Lower leg skin (tissue), 4 donors: ENCODE data around the gene KBTBD4. TPM values are rescaled to one million over a fixed set of nuclear protein-coding genes. Genes with fewer than 3 reads are reported as not detected.

ENCODE experiments used
- DNase-seq, 2 donors: peaks; one replicate each; pipeline ENCODE4 v3.0.0-alpha.2; 2019; ENCODE audit warnings: low spot score in 2 of 2
- H3K4me3 ChIP-seq: fragments of 200-600 bp; sonication (generic); 2 replicates; pipeline ENCODE4 v1.5.1; 2017; ENCODE audit warnings: mild to moderate bottlenecking, low read depth; ENCODE audit not compliant: poor library complexity, severe bottlenecking
- CTCF ChIP-seq, 3 donors: fragments of 450-650 bp; IDR thresholded peaks; one replicate each; pipeline ENCODE4 v1.5.1; 2016; ENCODE audit warnings: antibody characterized with exemption in 3 of 3, mild to moderate bottlenecking in 3 of 3, moderate library complexity in 2 of 3
- POLR2A ChIP-seq, 2 donors: fragments of 450-650 bp; IDR thresholded peaks; one replicate each; pipeline ENCODE4 v1.6.1; 2016 to 2017; ENCODE audit warnings: antibody characterized with exemption in 2 of 2, mild to moderate bottlenecking in 1 of 2, moderate library complexity in 1 of 2
- WGBS, 2 donors: methylation state at CpG; one replicate each; pipeline ENCODE4 v1.1.5; 2018; 5-methylcytosine and 5-hydroxymethylcytosine counted together
- intact Hi-C: fragments of 100-400 bp; cut with DNase I; formaldehyde crosslinking; loops from one replicate; pipeline ENCODE4 v1.15.0; 2023; ENCODE audit warnings: low total_unique reads
- total RNA-seq, 4 donors: library from RNA; depleted of rRNA; stranded (reverse); fragments of >200 nt; gene quantifications; one replicate each; pipeline ENCODE4 v1.1.0, GENCODE V29; 2016

KBTBD4 gene
- total RNA-seq, 4 donors from 2014 or later = 19.4 to 28.6 (median 24.9) TPM

- TF ChIP-seq POLR2A (IDR thresholded peaks at IDR 0.05) = no peak
- no peak for TF ChIP-seq CTCF (IDR thresholded peaks at IDR 0.05)
- no peak for DNase-seq
- intact Hi-C loops = no loop called here
- H3K4me3 ChIP-seq = no peak overlapping the region
- WGBS, 2 donors = 73 to 76% methylated on average over 63 to 110 of the region's 122 CpGs
Observed at GRCh38 chr11:47589977-47590861, 11.4 kb upstream of the KBTBD4 start.

GRCh38 chr11:47589584-47589976 lies 10.8 kb upstream of the KBTBD4 start:
- TF ChIP-seq POLR2A (IDR thresholded peaks at IDR 0.05) = no peak
- TF ChIP-seq CTCF (IDR thresholded peaks at IDR 0.05) = no peak
- no peak for DNase-seq
- WGBS, 2 donors = 64 to 67% methylated on average over 26 to 42 of the region's 51 CpGs
- H3K4me3 ChIP-seq = no peak overlapping the region
- intact Hi-C loops = no loop called here

GRCh38 chr11:47589118-47589517 lies 10.3 kb upstream of the KBTBD4 start:
- WGBS, 2 donors = 85 to 90% methylated on average over 11 of the region's 11 CpGs
- TF ChIP-seq POLR2A (IDR thresholded peaks at IDR 0.05) (no peak), CTCF (IDR thresholded peaks at IDR 0.05) (no peak)
- H3K4me3 ChIP-seq = no peak overlapping the region
- no peak for DNase-seq
- intact Hi-C loops = no loop called here

GRCh38 chr11:47587723-47588326 lies 9.1 kb upstream of the KBTBD4 start:
- TF ChIP-seq POLR2A (IDR thresholded peaks at IDR 0.05) = no peak
- TF ChIP-seq CTCF (IDR thresholded peaks at IDR 0.05) = no peak
- intact Hi-C loops = no loop called here
- 60 to 61% methylated on average over 11 to 14 of the region's 14 CpGs for WGBS, 2 donors
- H3K4me3 ChIP-seq = no peak overlapping the region
- DNase-seq = peak; percentile 60 to 93

GRCh38 chr11:47587039-47587716 lies 8.4 kb upstream of the KBTBD4 start:
- H3K4me3 ChIP-seq = no peak overlapping the region
- peak in 1 of 2 donors; percentile 58 for DNase-seq
- intact Hi-C loops = no loop called here
- 40 to 45% methylated on average over 6 of the region's 6 CpGs for WGBS, 2 donors
- no peak for TF ChIP-seq CTCF (IDR thresholded peaks at IDR 0.05)
- no peak for TF ChIP-seq POLR2A (IDR thresholded peaks at IDR 0.05)
